Fibroblast of skin of scalp (primary cell): ENCODE data around the gene CACNA1E.

Experiments
- DNase-seq: peaks from one replicate; pipeline ENCODE4 v3.0.0-alpha.2; 2013

Gene CACNA1E

DNA sequence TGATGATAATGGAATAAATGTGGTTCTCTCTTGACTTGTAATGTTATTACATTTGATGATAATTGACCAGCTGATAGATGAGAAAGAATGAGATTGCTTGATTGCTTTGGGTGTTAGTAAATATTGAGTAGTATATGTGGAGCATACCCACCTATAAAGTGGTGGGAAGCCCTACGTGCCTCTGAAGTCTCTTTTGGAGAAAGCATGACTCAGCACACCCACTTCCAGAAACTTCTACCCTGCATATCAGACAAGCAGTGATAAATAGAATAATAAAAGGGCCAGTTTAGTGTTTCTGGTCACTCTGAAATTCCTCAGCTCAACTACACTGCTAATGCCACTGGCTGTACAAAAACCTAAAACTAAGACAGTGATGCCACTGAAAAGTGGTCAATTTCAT, 289.4 kb downstream of the CACNA1E start:
- DNase-seq, result no peak

DNA sequence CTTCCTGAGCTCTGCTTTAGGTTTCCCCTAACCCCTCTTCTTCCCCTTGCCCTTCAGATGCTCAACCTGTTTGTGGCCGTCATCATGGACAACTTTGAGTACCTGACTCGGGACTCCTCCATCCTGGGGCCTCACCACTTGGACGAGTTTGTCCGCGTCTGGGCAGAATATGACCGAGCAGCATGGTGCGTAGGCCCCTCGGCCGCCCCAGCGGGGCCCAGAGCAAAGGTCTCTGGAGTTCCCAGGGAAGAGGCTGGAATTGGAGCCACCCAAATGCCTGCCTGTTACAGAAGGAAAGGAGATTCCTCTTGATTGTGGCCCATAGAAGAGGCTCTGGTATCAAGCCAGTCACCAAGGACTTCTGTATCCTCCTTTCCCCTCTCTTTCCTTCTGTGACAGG, 292.7 kb downstream of the CACNA1E start:
- DNase-seq, result no peak

GRCh38 chr1:181777286-181777685, 294.0 kb downstream of the CACNA1E start:
- no peak for DNase-seq

DNA sequence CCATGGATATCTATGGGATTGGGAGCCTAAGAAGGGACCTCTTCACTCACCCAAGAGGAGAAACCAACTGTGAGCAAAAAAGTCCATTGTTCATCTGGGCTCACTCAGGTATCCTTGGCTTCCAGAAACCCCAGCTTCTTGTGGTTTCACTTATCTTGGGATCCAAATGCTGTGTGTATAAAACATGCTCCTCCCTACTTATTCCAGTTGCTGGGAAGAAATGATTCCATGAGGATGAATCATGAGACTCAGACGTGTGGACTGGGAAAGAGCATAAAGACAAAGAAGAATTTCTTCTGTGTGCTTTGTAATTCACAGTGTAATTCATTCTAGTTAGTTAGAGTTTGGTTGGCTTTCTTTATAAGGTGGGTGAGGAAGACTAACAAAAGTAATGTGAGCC, 294.5 kb downstream of the CACNA1E start:
- DNase-seq, result no peak

DNA sequence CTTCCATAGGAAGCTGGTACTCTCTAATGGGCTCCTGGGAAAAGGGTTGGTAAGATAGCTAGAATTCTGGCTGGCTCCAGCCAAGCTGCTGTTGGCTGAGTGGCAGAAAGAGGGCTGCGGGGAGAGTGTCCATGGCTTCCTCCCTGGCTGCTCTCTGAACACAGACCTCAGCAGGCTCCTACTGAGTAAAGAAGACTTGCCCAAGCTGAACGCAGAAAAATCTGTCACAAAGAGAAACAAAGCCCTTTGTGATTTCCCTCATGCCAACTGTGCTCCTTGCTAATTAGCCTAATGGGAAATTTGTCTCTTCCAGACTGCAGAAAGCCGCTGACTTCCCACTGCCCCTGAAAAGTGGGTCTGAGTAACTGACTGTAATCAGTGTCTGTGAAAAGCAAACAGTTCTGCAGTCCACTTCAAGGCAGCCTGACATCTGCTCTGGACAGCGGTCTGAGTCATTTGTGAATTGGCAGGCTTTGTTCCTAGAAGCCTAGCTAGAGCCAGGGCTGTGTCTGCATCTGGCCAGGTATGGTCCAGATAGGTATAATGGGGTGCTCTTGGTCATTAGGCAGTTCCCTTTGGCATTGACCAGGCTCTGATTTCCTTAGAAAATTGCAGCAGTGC, 295.4 kb downstream of the CACNA1E start:
- no peak for DNase-seq

DNA sequence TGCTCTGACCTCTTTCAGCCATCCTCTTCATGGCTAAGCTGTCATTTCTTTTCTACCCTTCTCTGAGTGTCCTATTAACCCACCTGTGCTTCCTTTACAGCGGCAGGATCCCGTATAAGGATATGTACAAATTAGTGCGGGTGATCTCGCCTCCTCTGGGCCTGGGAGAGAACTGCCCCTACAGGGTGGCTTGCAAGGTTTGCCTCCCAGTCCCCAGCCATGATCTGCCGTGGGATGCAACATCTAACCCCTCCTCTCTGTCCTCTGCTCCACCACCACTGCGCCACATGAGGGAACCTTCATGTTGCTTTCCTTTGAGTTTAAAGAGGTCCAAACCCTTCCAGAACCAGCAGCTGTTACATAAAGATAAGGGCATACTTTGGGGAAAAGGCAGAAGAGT, 296.0 kb downstream of the CACNA1E start:
- DNase-seq, result no peak

DNA sequence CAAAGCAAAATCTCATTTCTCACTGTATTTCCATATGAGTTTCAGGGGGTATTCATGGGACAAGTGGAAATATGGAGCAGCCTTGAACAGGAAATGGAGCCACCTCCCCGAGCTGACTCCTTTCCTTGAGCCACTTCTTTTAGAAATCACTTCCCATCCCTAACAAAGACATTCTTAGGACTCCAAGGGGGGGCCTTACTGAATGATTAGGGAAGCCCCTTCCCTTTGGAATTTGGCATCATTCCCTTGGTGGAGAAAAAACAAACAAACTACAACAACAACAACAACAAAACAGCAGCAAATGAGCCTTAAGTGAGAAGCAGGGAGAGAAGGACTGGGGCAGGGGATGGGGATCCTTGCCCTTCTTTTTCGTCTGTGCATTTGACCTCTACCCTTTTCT, 299.9 kb downstream of the CACNA1E start:
- DNase-seq, result no peak

DNA sequence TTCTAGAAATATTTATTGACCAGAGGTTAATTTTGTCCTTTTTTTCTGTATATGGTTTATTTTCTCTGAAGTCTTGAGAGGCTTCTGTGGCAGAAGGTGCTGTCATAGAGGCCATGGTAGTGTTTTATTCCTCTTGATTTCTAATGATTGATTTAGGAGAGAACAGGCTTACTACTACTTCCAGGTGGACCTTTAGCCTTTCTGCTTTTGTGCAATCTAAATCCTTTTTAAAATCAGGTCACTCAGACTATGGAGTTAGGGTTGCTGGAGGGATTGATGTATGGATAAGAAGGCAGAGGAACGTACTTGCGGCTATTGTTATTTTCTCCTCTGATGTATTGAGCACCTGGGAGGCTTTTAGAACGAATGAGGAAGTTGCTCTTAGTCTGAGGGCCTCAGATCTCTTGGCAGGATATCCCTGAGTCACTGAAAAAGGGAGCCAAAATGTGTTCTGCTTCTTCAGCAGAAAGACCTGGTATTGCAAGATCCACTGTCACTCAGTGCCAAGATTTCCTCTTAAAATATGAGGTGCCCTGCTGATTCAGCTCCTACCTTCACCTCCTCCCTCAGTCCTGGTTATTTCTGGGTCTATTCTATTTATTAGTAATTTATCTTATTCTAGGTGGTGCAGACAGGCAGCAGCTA, 300.8 kb downstream of the CACNA1E start:
- DNase-seq, result no peak

GRCh38 chr1:181789395-181789794, 306.1 kb downstream of the CACNA1E start:
- peak; percentile 1 for DNase-seq

GRCh38 chr1:181791721-181792120, 308.4 kb downstream of the CACNA1E start:
- no peak for DNase-seq

- DNase-seq, result no peak
Observed at GRCh38 chr1:181793831-181794230, 310.5 kb downstream of the CACNA1E start.

DNA sequence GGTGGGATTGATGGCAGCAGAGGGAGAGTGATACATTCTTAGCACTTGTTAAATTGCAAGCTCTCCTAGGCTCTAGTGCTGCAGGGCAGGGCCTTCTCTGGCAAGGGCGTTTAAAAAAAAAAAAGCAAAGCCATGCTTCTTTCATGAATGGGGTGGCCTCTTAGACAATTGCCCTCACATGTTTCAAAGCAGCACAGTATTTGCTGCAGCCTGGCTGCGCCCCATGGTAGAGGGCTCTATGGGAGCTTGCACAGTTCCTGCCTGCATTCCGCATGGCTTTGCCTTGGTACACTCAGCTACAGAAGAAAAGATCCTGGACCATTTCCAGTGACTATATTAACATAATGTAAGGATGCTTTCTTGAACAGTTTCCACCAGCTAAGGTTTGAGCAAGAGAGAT, 311.0 kb downstream of the CACNA1E start:
- DNase-seq, result no peak

GRCh38 chr1:181798191-181798926, 315.0 kb downstream of the CACNA1E start:
- DNase-seq, result no peak

DNA sequence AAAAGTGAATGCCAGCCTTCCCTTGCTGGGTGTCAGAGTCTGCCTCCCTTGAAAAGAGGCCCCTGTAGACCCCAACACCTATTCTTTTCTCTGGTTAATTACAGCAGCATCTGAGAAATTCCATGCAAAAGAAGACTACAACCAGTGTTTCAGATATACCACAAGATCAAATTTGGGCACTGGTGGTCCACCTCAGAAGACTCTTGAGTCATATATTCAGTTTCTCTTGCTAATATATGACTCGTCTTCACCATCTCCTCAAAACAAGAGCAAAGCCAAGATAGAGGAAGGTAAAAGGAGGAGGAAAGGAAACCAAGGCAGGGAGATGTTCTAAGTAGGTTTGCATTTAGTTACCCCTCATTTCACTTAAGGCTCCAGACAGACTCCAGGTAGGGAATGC, 318.3 kb downstream of the CACNA1E start:
- no peak for DNase-seq

DNA sequence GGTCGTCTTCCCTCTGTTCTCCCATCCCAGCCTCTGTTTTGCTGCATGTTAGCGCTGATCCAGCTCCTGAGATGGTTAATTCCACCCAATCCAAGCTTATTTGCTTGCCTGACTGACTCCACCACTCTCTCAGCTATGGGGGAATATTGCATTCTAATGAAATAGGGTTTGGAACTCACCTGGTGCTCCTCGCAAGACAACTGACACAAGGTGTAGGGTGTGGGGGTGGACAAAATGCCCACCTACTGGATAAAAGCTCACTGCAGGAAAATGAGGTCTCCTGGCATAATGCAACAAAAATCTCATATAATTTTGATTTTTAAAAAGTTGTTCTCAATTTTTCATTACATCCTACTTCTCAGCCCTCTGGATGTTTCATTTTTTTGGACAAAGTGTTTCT, 319.1 kb downstream of the CACNA1E start:
- no peak for DNase-seq

- no peak for DNase-seq
Observed at GRCh38 chr1:181803421-181803820, 320.1 kb downstream of the CACNA1E start.

DNA sequence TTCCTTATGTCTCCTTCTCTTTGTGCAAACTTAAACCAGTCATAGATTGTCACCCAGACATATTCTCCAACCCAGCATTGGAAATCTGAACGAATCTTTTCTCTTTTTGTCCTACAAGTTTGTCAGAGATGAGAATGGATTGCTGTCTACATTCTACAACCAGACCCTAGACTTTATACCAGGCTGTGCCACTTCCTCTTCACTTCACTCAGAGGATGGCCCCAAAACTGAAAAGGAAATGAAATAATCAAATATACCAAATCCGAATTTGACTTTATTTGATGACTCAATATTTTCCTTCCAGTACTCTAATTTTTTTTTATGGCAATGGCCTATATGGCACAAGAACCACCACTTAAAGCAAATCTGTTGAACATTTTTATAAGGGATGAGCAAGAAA, 321.7 kb downstream of the CACNA1E start:
- no peak for DNase-seq

DNA sequence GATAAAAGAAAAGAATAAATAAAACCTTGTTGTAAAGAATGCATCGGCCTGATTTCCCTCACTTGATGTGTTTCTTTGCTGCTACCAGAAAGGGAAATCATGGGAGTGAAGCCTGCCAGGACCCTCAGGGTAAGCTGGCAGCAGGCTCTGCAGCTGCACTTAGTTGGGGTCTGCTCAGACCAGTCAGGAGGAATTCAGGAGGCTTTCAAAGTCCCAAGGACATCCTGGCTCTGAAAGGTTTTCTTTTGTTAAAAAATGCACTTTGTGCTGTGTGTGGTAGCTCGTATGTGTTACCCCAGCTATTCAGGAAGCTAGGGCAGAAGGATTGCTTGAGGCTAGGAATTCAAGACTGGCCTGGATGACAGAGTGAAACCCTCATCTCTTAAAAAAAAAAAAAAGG, 323.4 kb downstream of the CACNA1E start:
- DNase-seq, result no peak

- DNase-seq, result no peak
Observed at GRCh38 chr1:181807251-181807650, 323.9 kb downstream of the CACNA1E start.

GRCh38 chr1:181809991-181810545, 326.8 kb downstream of the CACNA1E start:
- no peak for DNase-seq

- no peak for DNase-seq
Observed at GRCh38 chr1:181812208-181812607, 328.9 kb downstream of the CACNA1E start.

- DNase-seq, result no peak
Observed at GRCh38 chr1:181813266-181813665, 329.9 kb downstream of the CACNA1E start.

GRCh38 chr1:181816608-181817007, 333.3 kb downstream of the CACNA1E start:
- no peak for DNase-seq

DNA sequence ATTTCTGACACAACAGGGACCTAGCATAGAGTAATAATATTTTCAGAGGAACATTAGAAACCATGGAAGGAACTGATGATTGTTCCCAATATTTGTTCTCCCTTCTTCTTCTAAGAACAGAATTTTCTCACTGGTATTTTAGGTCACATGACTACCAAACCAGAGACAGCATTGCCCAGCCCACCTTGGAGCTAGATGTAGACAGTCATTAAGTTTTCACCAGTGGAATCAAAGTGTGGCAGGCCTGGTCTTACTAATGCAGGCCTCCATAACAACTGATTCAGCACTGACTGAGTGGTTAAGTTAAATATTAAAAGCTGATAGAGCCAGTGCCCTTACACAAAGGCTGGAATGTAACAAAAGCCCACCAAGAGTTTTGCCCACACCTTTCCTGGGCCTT, 333.8 kb downstream of the CACNA1E start:
- no peak for DNase-seq
